ENCODE measurements around the gene WWC2.

The WWC2 gene

GRCh38 chr4:183200453-183200852 lies 101.4 kb downstream of the WWC2 start:
- no peak for DNase-seq (ENCODE audit: low read depth, low spot score)

GRCh38 chr4:183201331-183201730 lies 102.3 kb downstream of the WWC2 start:
- DNase-seq (ENCODE audit: low read depth, low spot score), result no peak

- no peak for DNase-seq (ENCODE audit: low read depth, low spot score)
Observed at GRCh38 chr4:183202523-183202922, 103.5 kb downstream of the WWC2 start.

GRCh38 chr4:183204793-183205192 lies 105.7 kb downstream of the WWC2 start:
- DNase-seq (ENCODE audit: low read depth, low spot score), result no peak

GRCh38 chr4:183205193-183205592 lies 106.1 kb downstream of the WWC2 start:
- no peak for DNase-seq (ENCODE audit: low read depth, low spot score)

GRCh38 chr4:183205709-183206108 lies 106.7 kb downstream of the WWC2 start:
- DNase-seq (ENCODE audit: low read depth, low spot score), result no peak

- no peak for DNase-seq (ENCODE audit: low read depth, low spot score)
Observed at GRCh38 chr4:183211533-183211932, 112.5 kb downstream of the WWC2 start.

- no peak for DNase-seq (ENCODE audit: low read depth, low spot score)
Observed at GRCh38 chr4:183213996-183214395, 114.9 kb downstream of the WWC2 start.

GRCh38 chr4:183214912-183215488 lies 115.9 kb downstream of the WWC2 start:
- no peak for DNase-seq (ENCODE audit: low read depth, low spot score)

- no peak for DNase-seq (ENCODE audit: low read depth, low spot score)
Observed at GRCh38 chr4:183220236-183220635, 121.2 kb downstream of the WWC2 start.

- no peak for DNase-seq (ENCODE audit: low read depth, low spot score)
Observed at GRCh38 chr4:183223053-183223452, 124.0 kb downstream of the WWC2 start.

- DNase-seq (ENCODE audit: low read depth, low spot score), result no peak
Observed at GRCh38 chr4:183229397-183229796, 130.3 kb downstream of the WWC2 start.

GRCh38 chr4:183240581-183241321 lies 141.7 kb downstream of the WWC2 start:
- DNase-seq (ENCODE audit: low read depth, low spot score), result no peak

GRCh38 chr4:183241322-183241640 lies 142.2 kb downstream of the WWC2 start:
- no peak for DNase-seq (ENCODE audit: low read depth, low spot score)

GRCh38 chr4:183241721-183242151 lies 142.7 kb downstream of the WWC2 start:
- no peak for DNase-seq (ENCODE audit: low read depth, low spot score)

GRCh38 chr4:183242291-183242690 lies 143.2 kb downstream of the WWC2 start:
- no peak for DNase-seq (ENCODE audit: low read depth, low spot score)

GRCh38 chr4:183244019-183244418 lies 145.0 kb downstream of the WWC2 start:
- DNase-seq (ENCODE audit: low read depth, low spot score), result no peak

GRCh38 chr4:183244506-183244905 lies 145.4 kb downstream of the WWC2 start:
- DNase-seq (ENCODE audit: low read depth, low spot score), result no peak

- no peak for DNase-seq (ENCODE audit: low read depth, low spot score)
Observed at GRCh38 chr4:183248201-183248600, 149.1 kb downstream of the WWC2 start.

- no peak for DNase-seq (ENCODE audit: low read depth, low spot score)
Observed at GRCh38 chr4:183249854-183250253, 150.8 kb downstream of the WWC2 start.

- no peak for DNase-seq (ENCODE audit: low read depth, low spot score)
Observed at GRCh38 chr4:183250831-183251230, 151.8 kb downstream of the WWC2 start.

GRCh38 chr4:183252959-183253358 lies 153.9 kb downstream of the WWC2 start:
- DNase-seq (ENCODE audit: low read depth, low spot score), result no peak

GRCh38 chr4:183253451-183253850 lies 154.4 kb downstream of the WWC2 start:
- no peak for DNase-seq (ENCODE audit: low read depth, low spot score)

- no peak for DNase-seq (ENCODE audit: low read depth, low spot score)
Observed at GRCh38 chr4:183254162-183254561, 155.1 kb downstream of the WWC2 start.
